Choroid plexus epithelial cell (primary cell): ENCODE results near the gene C1orf53.

Experiments
- DNase-seq: peaks from one replicate; pipeline ENCODE4 v3.0.0-alpha.2; 2010; ENCODE audit warnings: low read depth
- H3K4me3 ChIP-seq: 2 replicates; pipeline ENCODE4 v1.5.1; 2011; ENCODE audit warnings: low read depth, mild to moderate bottlenecking, control low read depth, low read length, moderate library complexity
- TF ChIP-seq, protein P1 (sequence below): conservative IDR thresholded peaks from 2 replicates; pipeline ENCODE4 v1.5.1; 2011; ENCODE audit warnings: low read depth, mild to moderate bottlenecking, control low read depth, inconsistent platforms, low read length, moderate library complexity

C1orf53 gene

GRCh38 chr1:197917805-197918651, 15.6 kb downstream of the C1orf53 start:
- no peak for DNase-seq
- no peak overlapping the region for H3K4me3 ChIP-seq
- TF ChIP-seq, protein P1, sequence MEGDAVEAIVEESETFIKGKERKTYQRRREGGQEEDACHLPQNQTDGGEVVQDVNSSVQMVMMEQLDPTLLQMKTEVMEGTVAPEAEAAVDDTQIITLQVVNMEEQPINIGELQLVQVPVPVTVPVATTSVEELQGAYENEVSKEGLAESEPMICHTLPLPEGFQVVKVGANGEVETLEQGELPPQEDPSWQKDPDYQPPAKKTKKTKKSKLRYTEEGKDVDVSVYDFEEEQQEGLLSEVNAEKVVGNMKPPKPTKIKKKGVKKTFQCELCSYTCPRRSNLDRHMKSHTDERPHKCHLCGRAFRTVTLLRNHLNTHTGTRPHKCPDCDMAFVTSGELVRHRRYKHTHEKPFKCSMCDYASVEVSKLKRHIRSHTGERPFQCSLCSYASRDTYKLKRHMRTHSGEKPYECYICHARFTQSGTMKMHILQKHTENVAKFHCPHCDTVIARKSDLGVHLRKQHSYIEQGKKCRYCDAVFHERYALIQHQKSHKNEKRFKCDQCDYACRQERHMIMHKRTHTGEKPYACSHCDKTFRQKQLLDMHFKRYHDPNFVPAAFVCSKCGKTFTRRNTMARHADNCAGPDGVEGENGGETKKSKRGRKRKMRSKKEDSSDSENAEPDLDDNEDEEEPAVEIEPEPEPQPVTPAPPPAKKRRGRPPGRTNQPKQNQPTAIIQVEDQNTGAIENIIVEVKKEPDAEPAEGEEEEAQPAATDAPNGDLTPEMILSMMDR = no peak

DNA sequence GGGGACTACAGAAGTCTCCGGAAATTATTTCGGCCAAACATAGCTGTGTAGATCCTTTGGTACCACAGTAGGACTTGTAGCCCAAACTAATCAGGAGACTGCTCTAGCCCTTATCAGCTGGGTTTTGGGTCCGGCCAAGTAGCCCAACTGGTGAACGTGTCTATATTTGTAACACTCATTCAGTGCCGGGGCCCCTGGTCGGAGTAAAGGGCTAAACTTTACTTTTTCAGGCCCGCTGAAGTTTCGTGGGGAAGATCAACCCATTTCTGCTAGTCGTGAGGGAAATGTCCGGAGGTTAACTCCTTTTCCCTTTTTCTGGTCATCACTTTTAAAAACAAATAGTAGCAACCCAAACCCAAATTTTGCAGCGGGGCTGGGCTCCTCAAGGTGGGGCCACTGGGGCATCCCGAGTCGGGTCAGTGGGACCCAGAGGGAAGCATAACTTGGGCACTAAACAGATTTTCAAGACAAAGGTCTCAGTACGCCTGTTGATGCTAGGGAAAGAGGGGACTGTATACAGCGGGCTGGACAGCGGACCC, 16.4 kb downstream of the C1orf53 start:
- TF ChIP-seq, protein P1 = no peak
- H3K4me3 ChIP-seq = no peak overlapping the region
- no peak for DNase-seq

GRCh38 chr1:197919346-197920066, 17.1 kb downstream of the C1orf53 start:
- DNase-seq = no peak
- H3K4me3 ChIP-seq = no peak overlapping the region
- TF ChIP-seq, protein P1 = no peak

DNA sequence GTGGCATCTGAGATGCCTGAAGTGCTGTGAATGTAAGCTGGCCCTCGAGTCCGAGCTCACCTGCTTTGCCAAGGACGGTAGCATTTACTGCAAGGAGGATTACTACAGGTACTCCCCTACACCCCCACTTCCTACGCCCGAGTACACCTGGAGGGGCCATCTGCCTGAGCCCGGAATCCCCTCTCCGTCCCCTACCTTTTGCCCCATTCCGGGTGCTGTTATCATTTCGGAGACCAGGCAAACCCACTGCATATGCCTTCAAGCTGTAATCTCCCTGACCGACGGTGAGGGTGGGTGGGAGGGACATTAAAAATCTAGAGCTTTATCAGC, 17.6 kb downstream of the C1orf53 start:
- H3K4me3 ChIP-seq = no peak overlapping the region
- TF ChIP-seq, protein P1 = no peak
- no peak for DNase-seq

DNA sequence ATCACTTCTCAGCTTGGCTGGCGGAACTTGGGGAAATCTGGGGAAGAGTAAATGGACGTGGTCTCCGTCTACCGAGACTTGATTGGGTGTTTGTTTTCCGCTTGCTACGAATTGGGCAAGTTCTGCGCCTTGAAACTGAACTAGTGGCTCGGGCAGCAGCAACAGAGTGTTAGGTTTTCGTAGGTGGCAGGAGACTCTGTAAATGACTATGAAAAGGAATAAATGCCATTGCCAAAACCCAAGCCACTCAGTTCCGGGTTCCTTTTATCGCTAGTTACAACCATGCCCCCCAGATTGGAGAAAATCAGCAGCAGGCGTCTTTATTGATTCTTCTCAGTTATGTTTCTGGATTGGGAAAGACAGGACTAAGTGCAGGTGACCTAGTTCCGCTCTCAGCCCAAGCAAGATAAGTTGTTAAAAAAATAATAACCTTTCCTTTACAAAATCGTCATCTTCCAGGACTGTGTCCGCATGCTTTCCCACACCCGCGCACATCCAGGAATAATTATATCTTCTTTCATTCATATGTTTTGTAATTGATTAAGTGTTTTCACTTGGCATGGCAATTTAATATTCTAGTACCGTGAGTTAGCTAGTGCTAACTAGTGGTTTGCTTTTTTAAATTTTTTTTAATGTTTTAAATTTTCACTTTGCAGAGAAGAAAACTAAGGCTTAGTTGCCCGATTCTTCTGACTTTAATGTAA, 18.1 kb downstream of the C1orf53 start:
- DNase-seq = no peak
- H3K4me3 ChIP-seq = no peak overlapping the region
- TF ChIP-seq, protein P1 = no peak

GRCh38 chr1:197921235-197922069, 19.0 kb downstream of the C1orf53 start:
- no peak overlapping the region for H3K4me3 ChIP-seq
- TF ChIP-seq, protein P1 = no peak
- DNase-seq = no peak
